GM12874 (cell line): ENCODE results near the gene ITGA6.

Experiments
- TF ChIP-seq, protein P1 (sequence below): IDR thresholded peaks from 2 replicates; pipeline ENCODE4 v1.5.1; 2011; ENCODE audit warnings: low read depth, mild to moderate bottlenecking, control low read depth, low read length, moderate library complexity; ENCODE audit not compliant: insufficient read depth

The ITGA6 gene

GRCh38 chr2:172427256-172427989 is at the start of gene ITGA6:
ITGA6 (plus strand) TSS chr2:172427586.
- TF ChIP-seq, protein P1, sequence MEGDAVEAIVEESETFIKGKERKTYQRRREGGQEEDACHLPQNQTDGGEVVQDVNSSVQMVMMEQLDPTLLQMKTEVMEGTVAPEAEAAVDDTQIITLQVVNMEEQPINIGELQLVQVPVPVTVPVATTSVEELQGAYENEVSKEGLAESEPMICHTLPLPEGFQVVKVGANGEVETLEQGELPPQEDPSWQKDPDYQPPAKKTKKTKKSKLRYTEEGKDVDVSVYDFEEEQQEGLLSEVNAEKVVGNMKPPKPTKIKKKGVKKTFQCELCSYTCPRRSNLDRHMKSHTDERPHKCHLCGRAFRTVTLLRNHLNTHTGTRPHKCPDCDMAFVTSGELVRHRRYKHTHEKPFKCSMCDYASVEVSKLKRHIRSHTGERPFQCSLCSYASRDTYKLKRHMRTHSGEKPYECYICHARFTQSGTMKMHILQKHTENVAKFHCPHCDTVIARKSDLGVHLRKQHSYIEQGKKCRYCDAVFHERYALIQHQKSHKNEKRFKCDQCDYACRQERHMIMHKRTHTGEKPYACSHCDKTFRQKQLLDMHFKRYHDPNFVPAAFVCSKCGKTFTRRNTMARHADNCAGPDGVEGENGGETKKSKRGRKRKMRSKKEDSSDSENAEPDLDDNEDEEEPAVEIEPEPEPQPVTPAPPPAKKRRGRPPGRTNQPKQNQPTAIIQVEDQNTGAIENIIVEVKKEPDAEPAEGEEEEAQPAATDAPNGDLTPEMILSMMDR: no peak

- TF ChIP-seq, protein P1: no peak
Measured at GRCh38 chr2:172380436-172381274, 46.7 kb upstream of the ITGA6 start.

- TF ChIP-seq, protein P1: no peak
Measured at GRCh38 chr2:172381275-172382027, 45.9 kb upstream of the ITGA6 start.

DNA sequence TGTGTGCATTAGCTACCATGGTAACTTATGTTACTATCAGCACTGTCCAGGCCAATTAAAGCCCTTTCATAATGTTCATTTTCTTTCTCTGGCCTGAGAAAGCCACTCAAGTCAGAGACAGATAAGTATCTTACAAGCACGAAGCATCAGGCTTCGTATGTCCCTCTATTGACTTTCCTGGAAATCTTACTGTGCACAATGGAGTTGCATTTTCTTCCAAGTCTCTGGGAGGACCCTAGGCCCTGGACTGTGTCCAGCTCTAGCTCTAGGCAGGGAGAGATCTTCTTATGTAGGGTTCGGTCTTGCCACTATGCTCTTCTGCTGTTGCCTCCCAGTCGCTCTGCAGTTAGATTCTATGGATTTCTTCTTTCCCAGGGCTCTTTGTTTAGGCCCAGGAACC is 40.0 kb upstream of the ITGA6 start:
- TF ChIP-seq, protein P1: no peak

GRCh38 chr2:172389685-172390339 is 37.6 kb upstream of the ITGA6 start:
- TF ChIP-seq, protein P1: no peak

GRCh38 chr2:172394002-172394401 is 33.4 kb upstream of the ITGA6 start:
- TF ChIP-seq, protein P1: no peak
